Left hindlimb (tissue), 1 donor: ENCODE results near the gene DUSP1.

Experiments
- DNase-seq: peaks from one replicate; pipeline ENCODE4 v3.0.0-alpha.2; 2018

The DUSP1 gene

DNA sequence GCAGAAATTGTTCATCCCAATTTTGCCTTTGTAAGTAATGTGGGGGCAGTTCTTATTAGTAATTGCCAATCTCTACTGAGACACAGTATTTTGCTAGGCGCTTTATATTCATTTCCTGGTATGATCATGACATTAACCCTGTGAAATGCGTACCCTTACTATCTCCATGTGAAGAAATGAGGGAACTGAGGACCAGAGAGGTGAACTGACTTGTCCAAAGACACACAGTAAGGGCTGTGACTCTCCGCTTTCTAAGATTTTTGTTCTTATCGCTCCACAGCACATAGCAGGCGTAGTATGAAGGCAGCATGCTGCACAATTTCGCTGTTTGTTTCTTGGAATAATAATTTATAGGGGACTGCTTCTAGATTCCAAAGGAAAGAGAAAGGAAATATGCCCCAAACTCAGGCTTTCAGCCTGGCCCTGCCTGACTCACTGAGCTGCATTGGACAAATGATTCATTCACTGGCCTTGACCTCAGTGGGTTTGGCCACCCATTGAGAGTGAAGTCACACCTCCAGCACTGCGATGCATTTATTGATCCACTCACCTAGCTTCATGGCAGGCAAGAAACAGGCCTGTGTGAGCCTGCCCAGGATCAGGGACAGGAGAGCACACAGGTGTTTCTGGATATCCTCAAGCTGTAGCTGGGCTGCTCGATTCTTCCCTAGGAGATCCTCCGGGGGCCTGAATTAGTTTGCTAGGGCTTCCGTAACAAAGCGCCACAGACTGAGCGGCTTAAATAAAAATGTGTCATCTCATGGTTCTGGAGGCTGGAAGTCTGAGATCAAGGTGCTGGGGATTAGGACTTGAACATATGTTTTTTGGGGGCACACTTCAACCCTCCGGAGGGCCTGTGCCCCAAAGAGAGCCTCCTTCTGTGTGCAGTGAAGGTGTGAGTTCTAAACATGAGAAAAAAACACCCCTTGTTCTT lies 7.2 kb upstream of the DUSP1 start:
- DNase-seq = peak; percentile 35

- DNase-seq = no peak
Measured at GRCh38 chr5:172776235-172776594, 5.2 kb upstream of the DUSP1 start.

DNA sequence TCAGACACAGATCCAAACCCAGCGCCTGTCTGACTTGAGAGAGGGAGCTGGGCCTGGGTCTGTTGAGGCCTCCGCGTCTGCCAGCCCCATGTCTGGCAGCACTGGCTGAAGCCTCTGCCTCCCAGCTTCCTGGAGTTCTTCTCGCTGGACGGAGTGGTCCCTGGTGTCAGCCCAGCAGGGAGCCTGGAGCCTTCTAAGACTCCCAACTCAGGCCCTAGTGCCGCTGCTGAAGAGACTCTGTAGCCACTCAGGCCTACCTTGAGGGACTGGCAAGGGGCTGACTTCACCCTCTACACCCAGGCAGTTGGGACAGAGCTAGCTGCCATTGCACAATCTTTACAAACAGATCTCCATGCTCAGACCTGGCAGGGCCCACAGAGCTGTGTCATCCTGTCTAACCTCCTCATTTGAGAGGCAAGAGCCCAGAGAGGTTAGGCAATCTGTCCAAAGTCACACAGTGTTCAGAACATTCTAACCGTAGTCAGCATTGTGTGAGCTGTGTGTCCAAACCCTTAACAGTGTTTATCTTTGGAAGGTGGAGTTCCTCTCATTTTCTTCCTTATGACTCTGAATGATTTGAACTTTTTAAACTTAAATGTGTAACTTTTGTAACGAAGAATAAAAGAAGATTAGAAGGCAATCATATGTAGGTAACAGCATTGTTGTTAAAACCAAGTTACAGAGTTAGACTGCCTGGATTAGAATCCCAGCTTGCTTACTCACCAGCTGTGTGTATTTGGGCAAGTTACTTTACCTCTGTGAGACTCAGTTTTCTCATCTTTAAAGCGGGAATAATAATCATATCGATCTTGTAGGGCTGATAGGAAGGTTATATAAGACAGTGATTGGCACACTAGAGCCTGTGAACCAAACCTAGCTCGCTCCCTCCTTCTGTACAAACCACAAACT lies 4.6 kb upstream of the DUSP1 start:
- no peak for DNase-seq

DNA sequence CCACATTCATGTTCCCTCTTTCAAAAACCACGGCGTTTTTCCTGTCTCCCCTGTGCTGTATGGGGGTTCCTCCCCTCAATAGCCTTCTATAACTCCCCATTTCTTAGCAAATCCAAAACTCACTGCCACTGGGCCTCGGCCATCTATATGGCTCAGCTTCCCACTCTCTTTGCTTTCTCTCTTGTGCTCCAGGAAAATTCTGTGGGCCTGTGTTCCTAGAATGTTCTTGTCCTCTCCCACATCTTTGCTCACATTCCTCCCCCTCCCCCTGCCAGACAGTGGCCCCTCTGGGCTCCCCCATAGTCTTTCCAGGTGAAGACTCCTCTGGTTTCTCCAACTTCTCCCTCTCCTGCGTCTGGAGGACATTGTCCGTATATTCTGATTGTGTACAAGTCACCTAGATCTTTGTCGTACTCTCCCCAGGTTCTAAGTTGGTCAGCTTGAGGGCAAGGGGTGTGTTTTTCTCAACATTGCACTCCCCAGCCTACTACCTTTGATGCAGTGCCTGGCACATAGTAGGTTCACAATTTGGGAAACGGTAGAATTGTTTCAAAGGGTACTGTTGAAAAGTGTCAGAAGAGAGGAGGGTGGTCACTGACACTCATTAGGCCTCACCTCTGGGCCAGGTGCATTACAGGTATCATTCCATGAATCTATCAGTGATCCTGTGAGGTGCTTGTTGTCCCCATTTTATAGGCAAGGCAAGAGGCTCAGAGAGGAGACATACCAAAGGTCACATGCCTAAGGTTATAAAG lies 3.7 kb upstream of the DUSP1 start:
- no peak for DNase-seq

DNA sequence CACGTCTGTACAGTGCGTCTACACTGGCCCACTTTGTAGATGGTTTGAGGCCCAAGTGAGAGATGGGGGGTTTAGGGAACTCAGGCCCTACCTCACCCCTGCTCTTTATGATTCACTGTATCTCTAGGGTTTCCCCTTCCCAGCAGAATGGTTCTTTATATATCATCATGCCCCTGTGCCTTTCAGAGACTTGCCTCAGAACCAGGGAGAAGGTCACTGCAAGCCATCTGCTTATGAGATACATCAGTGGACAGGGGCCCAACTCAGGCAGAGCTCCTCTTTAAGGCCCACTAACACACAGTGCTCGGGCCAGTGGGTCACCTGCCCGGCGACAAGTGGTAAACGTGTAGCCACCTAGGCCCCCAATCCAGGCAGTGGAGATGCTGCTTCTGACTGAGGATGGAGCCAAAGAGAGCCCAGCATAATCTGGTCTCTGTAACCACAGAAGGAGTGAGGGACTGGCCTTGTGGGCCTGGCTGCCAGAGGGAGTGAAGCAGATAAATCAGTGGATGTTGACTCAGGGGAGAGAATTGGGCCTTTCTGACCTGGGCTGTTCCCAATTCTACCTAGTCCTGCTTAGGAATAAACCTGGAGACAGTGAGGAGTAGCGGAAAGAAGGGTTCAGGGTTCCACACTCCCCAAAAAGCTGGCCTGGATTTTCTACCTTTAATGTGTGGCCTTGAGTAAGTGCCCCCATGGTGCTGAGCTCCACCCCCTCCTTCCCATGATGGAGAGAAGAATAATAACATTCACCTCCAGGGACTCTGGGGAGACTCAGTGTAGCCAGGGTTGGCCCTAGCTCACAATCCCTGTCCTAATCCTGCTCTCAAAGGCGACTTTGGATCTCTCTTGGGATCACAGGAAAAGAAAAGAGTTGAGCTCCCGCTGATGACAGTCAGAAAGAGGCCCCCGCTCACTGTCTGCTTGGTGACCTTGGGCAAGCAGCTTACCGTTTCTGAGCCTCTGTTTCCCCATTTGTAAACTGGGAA lies 2.8 kb upstream of the DUSP1 start:
- peak; percentile 27 for DNase-seq

DNA sequence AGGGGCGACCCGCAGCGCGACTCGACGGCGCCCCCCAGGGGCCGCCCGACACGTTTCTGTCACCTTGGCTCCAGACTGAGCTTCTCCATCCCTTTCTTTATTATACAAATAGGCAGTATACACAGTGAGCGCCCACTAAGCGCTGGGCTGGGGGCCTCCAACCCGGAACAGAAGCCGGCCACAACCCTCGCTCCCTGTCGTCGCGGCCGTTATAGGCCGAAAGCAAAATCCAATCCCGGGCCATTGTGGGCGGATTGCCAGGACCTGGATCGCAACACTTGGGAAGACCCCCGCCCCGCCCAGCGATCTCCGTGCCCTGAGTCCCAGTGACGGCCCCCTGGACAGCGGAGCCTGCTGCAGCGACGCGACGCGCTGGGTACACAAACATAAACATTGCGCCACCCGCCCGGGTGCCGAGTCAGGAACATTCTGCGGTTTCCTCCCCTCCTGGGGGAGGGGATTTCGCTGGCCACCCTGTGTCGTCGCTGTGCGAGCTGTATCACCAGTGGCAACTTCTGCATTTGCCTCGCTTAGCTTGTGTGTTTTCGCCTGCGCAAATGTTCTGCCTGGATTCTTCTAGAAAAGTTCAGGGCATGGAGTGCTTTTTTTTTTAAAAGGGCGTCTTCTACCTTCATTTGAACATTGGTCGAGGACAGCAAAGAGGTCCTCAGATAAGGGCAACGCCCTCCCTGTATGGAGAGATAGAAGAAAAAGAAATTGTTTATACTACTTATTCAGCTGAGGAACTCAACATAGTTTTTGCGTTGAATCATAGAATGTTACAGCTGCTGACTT lies 1.3 kb upstream of the DUSP1 start:
- peak; percentile 90 for DNase-seq

DNA sequence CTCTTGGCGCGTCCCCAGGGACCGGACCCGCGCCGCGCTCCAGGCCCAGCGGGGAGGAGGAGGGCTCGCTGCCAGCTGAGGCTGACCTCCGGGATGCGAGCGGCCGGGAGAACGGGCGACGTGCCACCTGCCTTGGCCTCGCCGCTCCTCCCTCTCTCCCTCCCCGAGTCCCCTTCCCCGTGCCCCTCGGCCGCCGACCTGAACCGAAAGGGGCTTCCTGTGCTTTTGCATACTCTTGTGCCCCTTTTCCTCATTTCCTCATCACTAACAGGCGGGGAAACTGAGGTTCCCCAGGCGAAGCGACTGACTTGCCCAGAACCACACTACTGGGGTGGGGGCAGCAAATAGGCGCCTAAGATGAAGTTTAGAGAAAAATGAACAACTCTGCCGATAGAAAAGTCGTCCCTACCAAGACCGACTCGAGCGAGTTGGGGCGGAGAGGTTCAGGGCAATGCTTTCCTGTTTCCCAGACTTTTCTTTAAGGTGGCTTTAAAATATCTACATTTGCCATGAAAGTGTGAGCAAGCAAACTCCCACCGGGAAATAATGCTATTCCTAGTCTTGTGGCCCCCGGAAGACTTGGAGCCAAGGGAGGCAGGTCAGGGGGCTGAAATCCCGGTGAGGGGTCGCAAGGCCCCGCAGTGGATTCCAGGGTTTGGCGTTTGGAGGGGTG lies 580 bp upstream of the DUSP1 start:
- DNase-seq = no peak

DNA sequence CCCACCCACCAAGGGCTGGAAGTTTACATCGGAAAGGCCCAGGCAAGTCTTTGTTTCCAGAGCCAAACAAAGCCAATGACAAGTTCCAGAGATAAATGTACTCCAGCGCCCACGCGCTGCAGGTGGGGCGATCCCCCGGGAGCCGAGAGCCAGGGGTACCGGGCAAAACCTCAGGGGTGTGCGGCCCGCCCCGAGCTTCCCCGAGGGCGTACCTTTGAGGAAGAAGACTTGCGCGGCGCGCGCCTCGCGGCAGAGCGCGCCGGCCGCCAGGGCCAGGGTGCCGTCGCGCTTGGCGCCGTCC lies 671 bp downstream of the DUSP1 start:
- DNase-seq = no peak

- peak; percentile 64 for DNase-seq
Measured at GRCh38 chr5:172769616-172770373, 1.2 kb downstream of the DUSP1 start.

- no peak for DNase-seq
Measured at GRCh38 chr5:172769342-172769615, 1.7 kb downstream of the DUSP1 start.

GRCh38 chr5:172768573-172769341 lies 2.2 kb downstream of the DUSP1 start:
- DNase-seq = no peak

DNA sequence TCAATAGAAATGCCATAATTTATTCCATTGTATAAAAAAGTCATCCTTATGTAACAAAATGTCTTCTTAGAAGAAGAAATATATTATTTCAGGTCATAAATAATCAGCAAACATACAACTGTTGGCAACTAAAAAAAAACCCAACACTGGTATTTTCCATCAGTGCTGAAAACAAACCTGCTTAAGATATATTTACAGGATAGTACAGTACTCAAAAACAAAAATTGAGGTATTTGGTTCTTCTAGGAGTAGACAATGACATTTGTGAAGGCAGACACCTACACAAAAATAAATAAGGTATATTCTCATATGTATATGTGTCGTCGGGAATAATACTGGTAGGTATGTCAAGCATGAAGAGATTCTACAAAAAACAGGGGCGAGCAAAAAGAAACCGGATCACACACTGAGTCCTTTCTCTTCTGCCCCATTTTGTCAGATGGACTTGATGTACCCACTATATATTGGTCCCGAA lies 2.9 kb downstream of the DUSP1 start:
- no peak for DNase-seq

GRCh38 chr5:172766287-172767108 lies 4.5 kb downstream of the DUSP1 start:
- peak; percentile 85 for DNase-seq

- DNase-seq = no peak
Measured at GRCh38 chr5:172765766-172766286, 5.2 kb downstream of the DUSP1 start.

GRCh38 chr5:172764861-172765765 lies 5.9 kb downstream of the DUSP1 start:
- peak; percentile 97 for DNase-seq

DNA sequence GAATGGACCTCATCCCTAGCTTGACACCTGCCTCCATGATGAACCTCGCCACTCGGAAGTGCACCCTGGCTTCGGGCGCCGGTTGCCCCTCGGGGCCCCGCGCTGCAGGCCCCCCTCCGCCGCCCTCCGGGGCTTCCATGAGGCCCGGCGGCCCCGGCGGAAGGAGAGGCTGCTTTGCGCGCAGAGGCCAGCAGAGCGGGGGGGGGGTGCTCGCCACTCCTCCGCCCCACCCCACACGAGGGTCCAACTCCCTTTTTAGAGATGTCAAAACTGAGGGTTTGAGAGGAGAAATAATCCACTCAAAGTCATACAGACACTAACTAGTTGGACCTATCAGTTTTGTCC lies 7.9 kb downstream of the DUSP1 start:
- DNase-seq = no peak
